ENCODE measurements around the gene ARHGEF16.

DNA sequence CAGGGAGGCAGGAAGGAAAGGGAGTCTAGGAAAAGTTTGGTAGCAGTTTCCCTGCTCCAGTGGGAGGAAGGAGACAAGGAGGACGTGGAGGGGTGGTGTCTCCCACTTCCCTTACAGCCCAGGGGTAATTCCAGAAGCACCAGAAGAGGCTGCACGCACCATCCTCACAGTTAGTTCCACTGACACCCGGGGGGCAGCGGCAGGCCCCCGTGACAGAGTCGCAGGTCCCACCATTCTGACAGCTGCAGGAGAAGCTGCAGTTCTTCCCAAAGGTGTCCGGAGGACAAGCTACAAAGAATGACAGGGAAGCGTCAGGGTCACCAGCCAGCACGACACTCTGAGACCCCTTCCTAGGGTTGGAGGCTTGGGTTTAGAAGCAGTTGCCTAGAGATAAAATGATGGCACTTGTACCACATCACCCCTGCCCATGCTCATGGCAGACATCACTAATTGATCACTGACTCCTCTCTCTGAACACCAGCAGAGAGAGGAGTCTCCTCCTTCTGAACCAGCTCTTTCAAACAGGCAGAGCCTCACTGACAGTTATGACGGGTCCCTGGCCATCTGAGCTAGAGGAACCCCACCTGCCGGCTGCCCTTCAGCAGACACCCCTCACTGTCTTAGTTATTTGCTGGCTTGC is 53.3 kb downstream of the ARHGEF16 start:
- TF ChIP-seq EZH2 (optimal IDR thresholded peaks at IDR 0.05; ENCODE audit: low read depth, low read length): no peak
- TF ChIP-seq, protein P1, sequence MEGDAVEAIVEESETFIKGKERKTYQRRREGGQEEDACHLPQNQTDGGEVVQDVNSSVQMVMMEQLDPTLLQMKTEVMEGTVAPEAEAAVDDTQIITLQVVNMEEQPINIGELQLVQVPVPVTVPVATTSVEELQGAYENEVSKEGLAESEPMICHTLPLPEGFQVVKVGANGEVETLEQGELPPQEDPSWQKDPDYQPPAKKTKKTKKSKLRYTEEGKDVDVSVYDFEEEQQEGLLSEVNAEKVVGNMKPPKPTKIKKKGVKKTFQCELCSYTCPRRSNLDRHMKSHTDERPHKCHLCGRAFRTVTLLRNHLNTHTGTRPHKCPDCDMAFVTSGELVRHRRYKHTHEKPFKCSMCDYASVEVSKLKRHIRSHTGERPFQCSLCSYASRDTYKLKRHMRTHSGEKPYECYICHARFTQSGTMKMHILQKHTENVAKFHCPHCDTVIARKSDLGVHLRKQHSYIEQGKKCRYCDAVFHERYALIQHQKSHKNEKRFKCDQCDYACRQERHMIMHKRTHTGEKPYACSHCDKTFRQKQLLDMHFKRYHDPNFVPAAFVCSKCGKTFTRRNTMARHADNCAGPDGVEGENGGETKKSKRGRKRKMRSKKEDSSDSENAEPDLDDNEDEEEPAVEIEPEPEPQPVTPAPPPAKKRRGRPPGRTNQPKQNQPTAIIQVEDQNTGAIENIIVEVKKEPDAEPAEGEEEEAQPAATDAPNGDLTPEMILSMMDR (IDR thresholded peaks at IDR 0.05; ENCODE audit: low read length): no peak
- TF ChIP-seq EZH2phosphoT487 (IDR thresholded peaks at IDR 0.05; ENCODE audit: low read length): no peak
